HG02943 (cell line): ENCODE results near the gene TANGO6.
A peak's percentile ranks its signal among the peaks of the same experiment; 100 is the strongest.
"Not testable (repeated sequence)": the region's sequence is repeated elsewhere in the genome, so short reads cannot be mapped to it uniquely, and the experiment has no call there.

ENCODE experiments used
- ATAC-seq: cut with Tn5 transposase; IDR thresholded peaks from one replicate; pipeline ENCODE4 v1.9.1; 2021; ENCODE audit warnings: mild to moderate bottlenecking, low read depth, moderate library complexity; ENCODE audit not compliant: unreplicated experiment

TANGO6 gene

GRCh38 chr16:69112285-69113129, 269.2 kb downstream of the TANGO6 start:
- ATAC-seq: no peak

GRCh38 chr16:69113216-69113615, 269.9 kb downstream of the TANGO6 start:
- no peak for ATAC-seq

GRCh38 chr16:69114346-69114975, 271.1 kb downstream of the TANGO6 start:
- ATAC-seq: no peak

GRCh38 chr16:69114976-69115355, 271.6 kb downstream of the TANGO6 start:
- no peak for ATAC-seq

- ATAC-seq: no peak
These were observed 272.0 kb downstream of the TANGO6 start for GRCh38 chr16:69115361-69115760.

- no peak for ATAC-seq
These were observed 272.5 kb downstream of the TANGO6 start for GRCh38 chr16:69115837-69116236.

GRCh38 chr16:69116256-69116875, 273.0 kb downstream of the TANGO6 start:
- ATAC-seq: no peak

GRCh38 chr16:69116906-69117305, 273.6 kb downstream of the TANGO6 start:
- ATAC-seq: no peak

- ATAC-seq: no peak
These were observed 275.1 kb downstream of the TANGO6 start for GRCh38 chr16:69118468-69118867.

- ATAC-seq: no peak
These were observed 275.7 kb downstream of the TANGO6 start for GRCh38 chr16:69118994-69119393.

GRCh38 chr16:69119536-69119935, 276.2 kb downstream of the TANGO6 start:
- no peak for ATAC-seq

GRCh38 chr16:69120096-69120664, 276.8 kb downstream of the TANGO6 start:
- no peak for ATAC-seq

GRCh38 chr16:69123910-69124309, 280.6 kb downstream of the TANGO6 start:
- no peak for ATAC-seq

- not testable (repeated sequence) for ATAC-seq
These were observed 281.1 kb downstream of the TANGO6 start for GRCh38 chr16:69124406-69124805.

- not testable (repeated sequence) for ATAC-seq
These were observed 281.6 kb downstream of the TANGO6 start for GRCh38 chr16:69124961-69125360.

- no peak for ATAC-seq
These were observed 282.9 kb downstream of the TANGO6 start for GRCh38 chr16:69126221-69126620.

GRCh38 chr16:69126801-69127200, 283.5 kb downstream of the TANGO6 start:
- ATAC-seq: not testable (repeated sequence)

GRCh38 chr16:69127966-69128510, 284.7 kb downstream of the TANGO6 start:
- ATAC-seq: no peak

GRCh38 chr16:69130461-69130860, 287.1 kb downstream of the TANGO6 start:
- ATAC-seq: no peak

GRCh38 chr16:69131167-69131838, 288.0 kb downstream of the TANGO6 start:
- peak; percentile 7 for ATAC-seq
